ENCODE measurements around the gene RHBDD1.

- TF ChIP-seq EZH2phosphoT487 (IDR thresholded peaks at IDR 0.05; ENCODE audit: borderline replicate concordance), result no peak
- no peak for TF ChIP-seq CTCF (conservative IDR thresholded peaks at IDR 0.05; ENCODE audit: low read length)
These were observed 200.7 kb downstream of the RHBDD1 start for GRCh38 chr2:227036527-227036926.
